Transverse colon (tissue), 4 donors: ENCODE results near the gene SIPA1L2.

ENCODE experiments used
- POLR2A ChIP-seq: fragments of 450-650 bp; IDR thresholded peaks from one replicate; pipeline ENCODE4 v1.6.1; 2016; ENCODE audit warnings: antibody characterized with exemption, mild to moderate bottlenecking, moderate library complexity
- POLR2AphosphoS5 ChIP-seq, 3 donors: sonication (generic); formaldehyde crosslinking; IDR thresholded peaks; one replicate each; pipeline ENCODE4 v1.6.1; 2016; ENCODE audit warnings: antibody characterized with exemption in 3 of 3
- TF ChIP-seq, protein P1 (sequence below), 5 experiments: fragments of 200-600 bp in 3 of 5; fragments of 450-650 bp in 2 of 5; sonication (generic) in 3 of 5; IDR thresholded peaks; 1 replicate in 2 of 5; 2 replicates in 3 of 5; pipeline ENCODE4 v1.5.1; 2016 to 2017; ENCODE audit warnings: antibody characterized with exemption in 5 of 5, inconsistent platforms in 3 of 5, mild to moderate bottlenecking in 2 of 5, moderate library complexity in 1 of 5

DNA sequence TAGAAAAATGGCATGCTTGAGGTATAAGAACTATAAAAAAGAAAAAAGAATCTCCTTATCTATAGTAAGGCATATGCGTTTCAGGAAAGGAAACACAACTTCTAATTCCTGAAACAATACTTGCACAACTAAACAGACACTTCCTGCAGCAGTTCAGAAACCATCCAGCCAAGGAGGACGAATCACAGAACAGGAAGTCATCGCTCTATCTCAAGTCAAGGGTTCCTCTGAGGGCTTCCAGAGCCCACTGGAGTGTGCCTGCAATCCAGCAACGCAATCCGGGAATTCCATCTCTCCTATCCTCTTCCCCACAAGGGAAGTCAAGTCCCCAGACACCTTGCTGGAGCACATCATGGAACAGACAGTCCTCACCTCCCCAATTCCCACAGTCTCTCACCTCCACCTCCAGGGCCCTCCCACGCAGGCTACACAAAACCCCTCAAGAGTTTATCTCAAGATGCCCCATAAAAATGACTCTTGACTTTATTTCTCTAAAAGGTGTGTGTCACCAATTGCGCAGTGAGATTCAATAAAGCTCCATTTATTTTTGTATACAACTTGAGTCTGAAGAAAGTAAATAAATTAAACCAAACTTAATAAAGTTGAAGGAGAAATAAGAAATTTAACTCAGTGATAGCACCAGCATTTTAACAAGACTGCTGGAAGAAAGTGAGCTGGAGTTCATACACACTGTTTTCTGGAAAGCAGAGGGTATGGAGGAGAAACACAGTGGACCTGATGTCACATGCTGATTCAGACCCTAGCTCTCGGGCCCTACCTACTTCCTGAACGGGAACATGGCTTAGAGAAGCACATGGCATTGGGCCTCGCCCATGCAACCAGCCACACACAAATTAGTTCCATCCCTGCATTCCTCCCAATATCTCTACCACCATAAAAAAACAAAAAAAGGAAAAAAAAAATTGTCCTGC lies 39.9 kb downstream of the SIPA1L2 start:
- TF ChIP-seq, protein P1, sequence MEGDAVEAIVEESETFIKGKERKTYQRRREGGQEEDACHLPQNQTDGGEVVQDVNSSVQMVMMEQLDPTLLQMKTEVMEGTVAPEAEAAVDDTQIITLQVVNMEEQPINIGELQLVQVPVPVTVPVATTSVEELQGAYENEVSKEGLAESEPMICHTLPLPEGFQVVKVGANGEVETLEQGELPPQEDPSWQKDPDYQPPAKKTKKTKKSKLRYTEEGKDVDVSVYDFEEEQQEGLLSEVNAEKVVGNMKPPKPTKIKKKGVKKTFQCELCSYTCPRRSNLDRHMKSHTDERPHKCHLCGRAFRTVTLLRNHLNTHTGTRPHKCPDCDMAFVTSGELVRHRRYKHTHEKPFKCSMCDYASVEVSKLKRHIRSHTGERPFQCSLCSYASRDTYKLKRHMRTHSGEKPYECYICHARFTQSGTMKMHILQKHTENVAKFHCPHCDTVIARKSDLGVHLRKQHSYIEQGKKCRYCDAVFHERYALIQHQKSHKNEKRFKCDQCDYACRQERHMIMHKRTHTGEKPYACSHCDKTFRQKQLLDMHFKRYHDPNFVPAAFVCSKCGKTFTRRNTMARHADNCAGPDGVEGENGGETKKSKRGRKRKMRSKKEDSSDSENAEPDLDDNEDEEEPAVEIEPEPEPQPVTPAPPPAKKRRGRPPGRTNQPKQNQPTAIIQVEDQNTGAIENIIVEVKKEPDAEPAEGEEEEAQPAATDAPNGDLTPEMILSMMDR (IDR thresholded peaks at IDR 0.05) = no peak
- TF ChIP-seq POLR2A = no peak
- TF ChIP-seq POLR2AphosphoS5 (IDR thresholded peaks at IDR 0.05) = no peak
